Activated CD4-positive, alpha-beta T cell treated with anti-CD3 and anti-CD28 coated beads, Interleukin-2, amount 50 U/mL, for 1 hour (primary cell): ENCODE measurements around the gene RCBTB1.

Experiments used
- DNase-seq: peaks from one replicate; pipeline ENCODE4 v3.0.0-alpha.2; 2020

Gene RCBTB1

DNA sequence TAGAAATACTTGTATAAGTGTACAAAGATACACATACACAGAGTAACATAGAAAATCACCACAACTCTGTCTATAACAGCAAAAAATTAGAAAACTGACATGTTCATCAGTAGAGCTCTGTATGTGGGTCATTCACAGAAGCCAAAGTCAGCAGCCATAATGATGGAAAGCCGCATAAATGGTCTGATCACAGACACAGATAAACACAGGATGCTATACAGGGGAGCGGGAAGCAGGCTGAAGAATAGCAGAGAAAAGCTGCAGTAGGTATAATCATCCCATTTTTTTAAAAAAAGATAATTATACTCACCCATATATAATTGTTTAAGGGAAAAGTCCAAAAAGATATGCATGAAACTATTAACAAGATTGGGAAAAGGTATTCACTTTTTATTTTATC lies 31.5 kb downstream of the RCBTB1 start:
- DNase-seq, result no peak

DNA sequence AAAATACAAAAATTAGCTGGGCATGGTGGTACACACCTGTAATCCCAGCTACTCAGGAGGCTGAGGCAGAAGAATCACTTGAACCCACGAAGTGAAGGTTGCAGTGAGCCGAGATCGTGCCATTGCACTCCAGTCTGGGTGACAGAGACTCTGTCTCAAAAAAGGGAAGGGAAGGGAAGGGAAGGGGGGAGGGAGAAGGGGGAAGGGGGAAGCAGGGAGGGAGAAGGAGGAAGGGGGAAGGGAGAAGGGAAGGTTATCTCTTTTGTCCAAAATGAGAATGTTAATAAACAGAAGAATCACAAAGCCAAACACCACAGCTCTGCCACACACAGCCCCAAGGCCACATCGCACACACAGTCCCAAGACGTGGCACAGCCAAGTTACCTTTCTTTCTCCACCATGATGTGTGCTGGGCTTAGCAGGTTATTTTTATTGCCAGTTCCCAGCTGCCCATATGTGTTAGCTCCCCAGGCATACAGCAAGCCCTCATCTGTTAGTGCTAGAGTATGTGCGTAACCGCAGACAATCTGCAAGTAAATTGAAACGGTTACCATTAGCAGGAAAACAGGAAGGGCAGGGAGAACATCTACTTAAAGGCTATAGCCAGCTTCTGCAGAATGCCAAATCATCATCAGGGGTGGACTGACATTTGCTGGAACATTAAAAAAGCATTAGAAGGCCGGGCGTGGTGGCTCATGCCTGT lies 34.3 kb downstream of the RCBTB1 start:
- DNase-seq, result no peak

DNA sequence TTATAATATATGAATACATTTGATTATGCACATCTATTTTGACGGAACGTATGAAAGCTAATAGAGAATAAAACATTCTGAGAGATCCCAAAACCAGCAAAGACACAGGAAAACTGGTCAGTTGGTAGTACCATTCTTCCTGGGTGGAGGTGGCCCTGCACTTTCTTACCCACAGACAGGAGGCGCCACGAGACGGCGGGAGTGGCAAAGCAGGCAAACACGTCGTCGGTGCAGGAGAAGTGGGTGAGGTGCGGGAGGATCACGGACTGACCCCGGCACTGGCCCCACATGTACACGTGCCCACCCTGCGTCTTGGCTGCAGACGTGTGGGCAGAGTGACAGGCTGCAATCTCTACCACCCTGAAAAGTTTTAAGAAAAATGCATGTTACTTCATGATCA lies 36.1 kb downstream of the RCBTB1 start:
- DNase-seq, result no peak

DNA sequence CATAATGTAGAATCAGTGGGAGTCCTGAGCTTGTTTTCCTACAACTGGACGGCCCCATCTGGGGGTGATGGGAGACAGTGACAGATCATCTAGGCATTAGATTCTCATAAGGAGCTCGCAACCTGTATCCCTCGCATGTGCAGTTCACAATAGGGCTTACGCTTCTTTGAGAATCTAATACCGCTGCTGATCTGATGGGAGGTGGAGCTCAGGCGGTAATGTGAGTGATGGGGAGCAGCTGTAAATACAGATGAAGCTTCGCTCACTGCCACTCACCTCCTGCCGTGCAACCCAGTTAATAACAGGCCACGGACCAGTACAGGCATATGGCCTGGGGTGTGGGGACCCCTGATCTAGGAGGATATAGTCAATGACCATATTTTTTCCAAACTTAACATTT lies 38.8 kb downstream of the RCBTB1 start:
- DNase-seq, result no peak

DNA sequence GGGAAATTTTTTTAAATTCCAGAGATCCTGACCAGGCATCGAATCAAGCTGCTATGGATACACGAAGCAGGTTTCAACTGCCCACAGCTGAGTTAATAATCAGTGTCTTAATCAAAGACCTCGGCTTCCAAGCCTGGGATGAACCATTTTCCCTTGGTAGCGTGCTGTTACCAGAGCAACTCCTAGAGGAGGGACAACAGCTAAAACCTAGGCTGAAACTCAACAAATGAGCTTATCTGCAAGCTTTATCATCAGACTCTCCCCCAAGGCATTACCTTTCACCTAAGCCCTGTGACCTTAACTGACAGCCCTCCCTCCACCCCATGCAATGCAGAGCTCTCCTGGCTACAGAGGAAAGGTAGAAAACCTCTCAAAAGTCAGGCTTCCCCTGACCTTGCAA lies 39.7 kb downstream of the RCBTB1 start:
- no peak for DNase-seq

DNA sequence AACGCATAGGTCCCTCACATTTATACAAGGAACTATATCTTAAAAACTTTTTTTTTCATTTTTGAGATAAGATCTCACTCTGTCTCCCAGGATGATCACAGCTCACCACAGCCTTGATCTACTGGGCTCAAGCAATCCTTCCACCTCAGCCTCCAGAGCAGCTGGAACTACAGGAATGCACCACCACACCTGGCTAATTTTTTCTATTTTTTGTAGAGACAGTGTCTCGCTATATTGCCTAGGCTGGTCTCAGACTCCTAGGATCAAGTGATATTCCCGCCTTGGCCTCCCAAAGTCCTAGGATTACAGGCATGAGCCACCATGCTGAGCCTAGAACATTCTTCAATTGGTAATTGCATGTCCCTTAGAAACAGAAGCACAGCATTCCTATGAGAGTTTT lies 41.7 kb downstream of the RCBTB1 start:
- DNase-seq, result no peak

DNA sequence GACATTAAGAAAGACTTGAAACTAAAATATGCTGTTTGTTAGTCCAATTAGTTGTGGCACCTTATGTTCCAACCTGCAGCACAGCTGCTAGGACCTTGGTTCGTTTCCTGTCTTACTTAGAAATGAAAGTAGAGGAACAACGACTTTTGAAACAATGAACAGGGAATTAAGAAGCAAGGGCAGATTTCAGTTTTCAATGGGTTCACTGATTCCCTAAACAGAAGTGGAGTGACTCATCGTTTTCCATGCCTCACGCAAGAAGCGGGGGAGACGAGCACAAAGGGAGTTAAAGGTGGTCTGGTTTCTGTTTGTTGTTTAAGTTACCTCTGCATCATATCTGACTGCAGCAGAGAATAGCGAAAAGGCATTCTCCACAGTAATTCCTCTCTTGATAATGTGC lies 44.8 kb downstream of the RCBTB1 start:
- no peak for DNase-seq

DNA sequence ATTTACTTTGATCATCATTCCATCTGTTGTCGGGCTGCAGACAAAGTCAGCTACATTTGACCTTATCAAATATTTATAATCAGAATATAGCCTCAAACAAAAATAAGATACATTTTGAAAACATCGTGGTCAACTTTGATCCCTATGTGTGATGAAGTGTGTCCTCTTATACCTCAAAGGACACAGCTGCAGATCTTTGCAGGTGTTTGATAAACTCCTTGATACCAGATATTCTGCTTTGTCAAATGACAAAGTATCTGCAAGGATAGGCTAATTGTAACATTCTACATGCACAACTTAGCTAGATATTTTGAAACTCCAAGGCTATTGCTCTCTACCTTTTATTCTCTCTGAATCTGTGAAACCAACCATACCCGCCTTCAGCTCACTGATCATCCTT lies 45.6 kb downstream of the RCBTB1 start:
- DNase-seq, result no peak

DNA sequence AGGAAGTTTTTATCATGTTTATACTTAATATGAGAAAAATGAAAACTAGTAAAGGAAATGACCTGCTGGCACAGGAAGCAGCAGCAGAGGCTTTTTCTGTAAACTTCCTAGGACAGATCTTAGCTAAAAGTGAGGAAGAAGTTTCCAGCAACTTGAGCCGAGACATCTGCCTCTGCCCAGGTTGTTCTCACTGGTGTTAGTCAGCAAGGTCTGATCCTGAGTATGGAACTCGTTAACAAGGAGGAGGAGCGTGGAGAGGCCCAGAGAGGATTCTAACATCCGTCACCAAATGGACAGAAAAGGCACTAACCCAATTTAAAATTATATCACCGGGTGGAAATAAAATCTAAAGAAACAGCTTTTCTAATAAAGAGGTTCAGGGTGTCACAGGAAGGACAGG lies 46.0 kb downstream of the RCBTB1 start:
- no peak for DNase-seq

DNA sequence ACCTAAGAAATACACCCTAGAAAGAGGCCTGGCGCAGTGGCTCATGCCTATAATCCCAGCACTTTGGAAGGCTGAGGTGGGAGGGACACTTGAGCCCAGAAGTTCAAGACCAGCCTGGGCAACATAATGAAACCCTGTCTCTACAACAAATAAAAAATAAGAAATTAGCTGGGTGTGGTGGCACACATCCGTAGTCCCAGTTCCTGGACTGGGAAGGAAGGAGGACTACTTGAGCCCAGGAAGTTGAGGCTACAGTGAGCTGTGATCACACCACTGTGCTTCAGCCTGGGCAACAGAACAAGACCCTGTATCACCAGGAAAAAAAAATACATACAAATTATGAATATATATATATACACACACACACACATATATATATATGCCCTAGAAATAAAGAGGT lies 47.0 kb downstream of the RCBTB1 start:
- no peak for DNase-seq

DNA sequence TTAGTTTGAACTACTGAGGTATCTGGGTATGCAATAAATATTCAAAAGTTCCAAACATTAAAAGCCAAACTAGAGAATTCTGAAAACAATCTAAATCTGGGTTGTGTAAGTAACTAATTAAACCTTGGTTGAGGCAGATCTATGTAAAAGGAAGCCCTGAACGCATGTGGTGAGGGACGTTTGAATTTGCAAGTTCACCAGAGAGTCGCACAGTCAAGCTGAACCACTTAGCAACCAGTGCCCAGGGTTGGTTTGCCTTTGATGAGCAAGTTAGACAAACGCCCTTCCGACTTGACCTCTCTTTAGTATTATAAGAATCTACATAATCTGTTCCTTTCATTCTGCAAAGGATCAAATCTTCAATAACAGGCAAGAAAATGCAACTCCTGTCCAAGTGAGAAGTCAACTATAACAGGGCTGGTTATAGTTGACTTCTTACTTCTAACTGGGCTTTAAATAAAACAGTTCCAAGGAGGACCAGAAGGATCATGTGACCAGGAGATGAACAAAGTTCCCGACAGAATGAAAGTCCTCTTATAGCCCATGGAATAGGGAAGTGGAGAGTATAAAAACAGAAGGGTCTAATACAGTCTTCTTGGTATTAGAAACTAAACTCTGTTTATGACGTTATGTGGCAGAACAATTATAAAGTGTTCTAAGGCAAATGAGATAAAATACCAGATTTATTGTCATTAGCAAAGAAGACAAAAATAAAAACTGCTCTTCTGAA lies 49.0 kb downstream of the RCBTB1 start:
- DNase-seq, result no peak

DNA sequence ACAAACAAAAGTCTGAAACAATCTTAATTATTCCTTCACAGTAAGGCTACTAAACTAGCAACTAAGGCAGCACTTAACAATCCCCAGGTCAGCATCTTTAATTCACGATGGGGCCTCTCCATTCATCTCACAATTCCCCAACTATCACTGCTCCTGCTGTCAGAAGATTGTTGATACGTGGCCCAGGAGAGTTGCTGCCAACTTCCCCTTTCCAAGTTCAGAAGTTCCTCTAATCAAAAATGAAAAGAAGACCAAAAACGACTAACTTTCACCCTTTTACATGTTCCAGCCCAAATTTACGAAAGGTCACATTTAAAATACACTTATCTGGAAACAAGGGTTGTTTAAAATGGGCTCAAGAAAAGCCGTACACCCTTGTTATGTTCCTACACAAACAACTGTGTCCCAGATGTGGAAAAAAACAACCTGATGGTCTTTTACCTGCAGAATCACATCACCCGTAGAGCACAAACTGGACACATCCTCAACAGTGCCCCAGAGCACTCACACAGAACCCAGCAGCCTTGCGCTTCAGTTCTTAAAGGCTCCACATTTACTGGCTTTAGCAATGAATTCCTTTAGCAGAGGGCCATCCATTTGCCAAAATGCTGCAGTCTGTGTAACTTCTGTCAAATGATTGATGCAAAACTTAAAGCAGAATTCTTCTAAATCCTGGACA lies 51.6 kb downstream of the RCBTB1 start:
- no peak for DNase-seq

DNA sequence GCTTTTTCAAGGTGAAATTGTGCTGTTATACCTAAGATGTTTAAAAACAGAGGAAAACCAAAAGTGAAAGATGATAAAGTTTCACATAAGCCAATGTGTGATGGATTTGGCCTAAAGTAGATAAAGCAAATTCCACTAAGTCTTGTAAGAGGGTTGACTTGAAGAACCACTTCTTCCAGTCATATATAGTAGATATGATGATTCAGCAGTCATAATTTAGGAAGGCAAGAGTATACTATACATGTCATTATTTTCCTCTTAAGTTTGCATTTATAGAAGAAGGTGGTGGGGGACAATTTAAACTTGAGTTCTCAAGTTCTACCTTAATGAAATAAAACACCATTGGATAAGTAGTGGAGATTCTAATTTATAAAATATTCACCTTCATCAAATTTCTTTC lies 52.3 kb downstream of the RCBTB1 start:
- DNase-seq, result no peak

DNA sequence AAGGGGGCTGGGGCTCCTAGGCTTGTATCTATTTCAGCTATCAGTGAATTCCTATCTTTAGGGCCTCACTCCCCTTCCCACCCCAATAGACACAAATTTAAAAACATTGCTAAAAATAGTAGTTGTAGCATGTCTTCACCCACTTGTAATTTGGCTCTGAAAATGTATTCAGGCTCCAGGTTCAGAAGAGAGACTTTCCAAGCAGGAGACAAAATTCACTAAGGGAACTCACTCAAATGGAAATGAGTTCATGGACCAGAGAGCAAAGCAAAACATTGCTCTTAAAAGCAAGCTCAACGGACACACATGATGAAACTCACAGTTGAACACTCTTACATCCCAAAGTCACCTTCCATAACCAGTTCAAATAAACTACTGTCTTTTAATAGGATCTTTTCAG lies 52.8 kb downstream of the RCBTB1 start:
- no peak for DNase-seq

DNA sequence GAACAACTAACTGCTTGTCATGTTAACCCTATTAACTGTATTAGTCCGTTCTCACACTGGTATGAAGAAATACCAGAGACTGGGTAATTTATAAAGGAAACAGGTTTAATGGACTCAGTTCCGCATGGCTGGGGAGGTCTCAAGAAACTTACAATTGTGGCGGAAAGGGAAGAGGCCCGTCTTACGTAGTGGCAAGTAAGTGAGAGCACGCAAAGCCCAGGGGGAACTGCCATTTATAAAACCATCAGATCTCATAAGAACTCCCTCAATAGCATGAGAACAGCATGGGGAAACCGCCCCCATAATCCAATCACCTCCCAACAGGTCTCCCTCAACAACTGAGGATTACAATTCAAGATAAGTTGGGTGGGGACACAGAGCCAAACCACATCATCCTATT lies 54.9 kb downstream of the RCBTB1 start:
- no peak for DNase-seq

DNA sequence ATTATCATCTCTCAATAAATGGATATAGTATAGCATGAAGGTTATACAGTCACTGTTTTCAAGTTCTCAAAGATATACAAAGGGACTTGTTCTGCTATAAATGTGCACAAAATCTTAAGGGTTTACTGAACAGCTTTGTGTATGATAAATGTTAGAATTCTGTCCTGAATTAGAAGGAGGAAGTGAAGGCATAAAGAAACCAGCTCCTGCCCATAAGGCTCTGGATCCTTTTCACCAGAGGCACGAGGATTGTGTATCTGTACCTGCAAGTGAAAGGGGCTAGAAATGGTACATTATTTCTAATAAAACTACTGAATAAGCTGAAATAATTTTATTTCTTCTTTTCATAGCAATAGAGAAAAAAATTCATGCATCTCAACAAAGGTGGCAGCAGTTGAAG lies 57.2 kb downstream of the RCBTB1 start:
- DNase-seq, result no peak

DNA sequence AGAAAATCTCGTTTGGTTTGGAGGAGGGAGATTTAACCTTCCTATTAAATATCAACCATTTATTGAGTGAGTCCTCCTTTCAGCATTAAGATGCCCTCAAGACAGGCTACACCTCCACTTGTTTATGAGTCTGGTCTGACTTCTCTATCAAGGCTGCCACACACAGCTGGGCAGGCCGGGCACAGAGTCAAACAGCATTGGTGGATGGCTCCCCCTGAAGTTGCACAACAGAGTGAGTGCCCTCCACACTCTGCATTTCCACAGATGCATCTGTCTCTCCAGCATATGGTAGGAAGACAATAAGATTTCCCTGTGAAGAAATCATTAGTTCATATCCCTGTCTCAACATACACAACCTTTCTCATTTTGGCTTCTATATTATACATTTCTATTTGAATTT lies 58.2 kb downstream of the RCBTB1 start:
- no peak for DNase-seq

DNA sequence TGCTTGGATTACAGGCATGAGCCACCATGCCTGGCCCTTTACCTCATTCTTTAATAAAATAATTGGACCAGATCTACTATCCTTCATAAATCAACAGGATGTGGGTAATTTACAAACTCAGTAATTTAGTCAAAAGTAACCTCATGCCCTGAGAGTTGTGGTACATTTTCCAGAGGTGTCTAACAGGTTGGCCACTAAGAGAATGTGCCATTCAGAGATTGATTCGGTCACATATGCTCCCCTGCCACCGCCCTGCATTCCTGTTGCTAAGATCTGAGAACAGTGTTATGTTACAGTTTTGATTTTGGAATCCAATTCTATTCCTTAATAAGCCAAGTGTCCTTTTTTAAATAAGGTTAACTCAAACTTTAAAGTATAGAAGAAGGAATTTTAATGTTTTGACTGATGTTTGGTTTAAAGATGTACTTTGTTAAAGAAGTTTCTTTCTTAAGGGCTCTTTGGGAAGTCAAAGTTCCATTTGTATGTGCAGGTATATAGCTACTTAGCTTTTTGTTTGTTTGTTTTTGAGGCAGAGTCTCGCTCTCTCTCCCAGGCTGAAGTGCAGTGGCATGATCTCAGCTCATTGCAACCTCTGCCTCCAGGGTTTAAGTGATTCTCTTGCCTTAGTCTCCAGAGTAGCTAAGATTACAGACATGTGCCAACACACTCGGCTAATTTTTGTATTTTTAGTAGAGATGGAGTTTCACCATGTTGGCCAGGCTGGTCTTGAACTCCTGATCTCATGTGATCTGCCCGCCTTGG lies 60.4 kb downstream of the RCBTB1 start:
- DNase-seq, result no peak

DNA sequence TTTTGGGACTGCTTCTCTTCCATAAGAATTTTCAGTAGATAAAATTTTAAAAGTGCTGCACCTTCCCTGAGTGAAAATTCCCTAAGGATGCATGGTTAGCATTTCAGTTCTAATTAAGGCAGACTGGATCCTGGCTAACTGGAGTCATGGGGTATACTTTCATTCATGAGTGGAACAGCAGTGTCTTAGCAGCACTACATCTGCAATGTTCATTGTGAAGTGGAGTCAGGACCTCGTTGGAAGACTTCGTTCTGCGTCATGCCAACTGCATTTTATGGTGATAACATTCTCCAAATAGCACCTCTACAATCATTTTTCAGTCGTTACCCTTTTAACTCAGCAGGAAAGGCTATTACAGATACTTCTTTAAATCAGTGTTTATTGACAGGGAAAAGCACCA lies 64.1 kb downstream of the RCBTB1 start:
- DNase-seq, result no peak

DNA sequence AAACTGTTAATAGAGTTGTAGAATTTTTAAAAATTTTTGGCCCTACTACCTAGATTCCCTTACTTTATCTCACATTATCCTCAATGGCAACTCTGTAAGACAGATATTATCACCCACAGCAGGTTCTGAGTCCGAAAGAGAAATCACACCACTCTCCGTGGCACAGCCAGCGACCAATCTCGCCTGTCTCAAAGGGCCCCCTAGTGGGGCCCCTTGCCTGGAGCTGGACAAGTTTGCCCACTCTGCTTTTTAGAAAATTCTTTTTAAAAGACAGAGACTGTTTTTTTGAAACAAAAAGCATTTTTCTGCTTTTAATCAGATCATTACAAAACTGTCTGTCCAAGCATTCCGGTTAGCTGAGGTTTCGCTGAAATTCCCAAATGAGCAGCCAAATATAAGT lies 67.9 kb downstream of the RCBTB1 start:
- no peak for DNase-seq

DNA sequence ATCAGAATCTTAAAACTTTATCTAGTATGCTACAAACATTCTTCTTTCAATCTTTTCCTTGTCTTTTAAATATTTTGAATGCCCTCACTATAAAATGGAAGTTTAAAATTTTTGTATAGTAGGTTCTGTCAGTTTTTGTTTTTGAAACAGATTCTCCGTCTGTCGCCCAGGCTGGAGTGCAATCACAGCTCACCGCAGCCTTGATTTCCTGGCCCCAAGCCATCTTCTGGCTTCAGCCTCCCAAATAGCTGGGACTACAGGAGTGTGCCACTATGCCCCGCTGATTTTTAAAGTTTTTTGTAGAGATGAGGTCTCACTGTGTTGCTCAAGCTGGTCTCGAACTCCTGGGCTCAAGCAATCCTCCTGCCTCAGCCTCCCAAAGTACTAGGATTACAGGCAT lies 68.9 kb downstream of the RCBTB1 start:
- DNase-seq, result no peak

DNA sequence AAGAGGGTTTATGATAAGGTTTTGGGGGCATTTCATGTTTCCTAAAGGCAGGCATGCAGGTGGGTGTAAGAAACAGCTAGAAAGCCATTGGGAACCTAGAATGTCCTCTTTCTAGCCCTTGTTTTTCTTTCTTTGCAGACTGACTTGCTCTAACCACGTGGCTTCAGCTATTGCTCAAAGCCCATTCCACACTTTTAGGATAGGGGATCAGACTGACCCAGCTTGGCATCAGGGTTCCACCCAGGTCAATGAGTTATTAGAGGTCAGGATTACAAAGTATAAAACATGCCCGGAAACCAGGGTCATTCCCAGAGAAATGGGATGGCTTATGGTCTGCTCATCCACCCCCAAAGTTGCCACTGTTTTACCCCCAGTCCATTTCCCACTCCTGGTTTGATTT lies 72.8 kb downstream of the RCBTB1 start:
- no peak for DNase-seq

DNA sequence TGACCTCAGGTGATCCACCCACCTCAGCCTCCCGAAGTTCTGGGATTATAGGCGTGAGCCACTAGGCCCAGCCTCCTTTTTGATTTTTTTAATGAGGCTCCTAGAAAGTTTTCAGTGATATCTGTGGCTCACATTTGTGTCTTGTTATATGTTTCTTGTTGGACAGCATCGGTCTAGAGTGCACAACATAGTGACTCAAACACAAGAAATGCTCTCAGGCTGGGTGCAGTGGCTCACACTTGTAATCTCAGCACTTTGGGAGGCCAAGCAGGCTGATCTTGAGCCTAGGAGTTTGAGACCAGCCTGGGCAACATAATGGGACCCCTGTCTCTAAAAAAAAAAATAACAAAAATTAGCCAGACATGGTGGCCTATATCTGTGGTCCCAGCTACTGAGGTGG lies 81.4 kb downstream of the RCBTB1 start:
- no peak for DNase-seq

DNA sequence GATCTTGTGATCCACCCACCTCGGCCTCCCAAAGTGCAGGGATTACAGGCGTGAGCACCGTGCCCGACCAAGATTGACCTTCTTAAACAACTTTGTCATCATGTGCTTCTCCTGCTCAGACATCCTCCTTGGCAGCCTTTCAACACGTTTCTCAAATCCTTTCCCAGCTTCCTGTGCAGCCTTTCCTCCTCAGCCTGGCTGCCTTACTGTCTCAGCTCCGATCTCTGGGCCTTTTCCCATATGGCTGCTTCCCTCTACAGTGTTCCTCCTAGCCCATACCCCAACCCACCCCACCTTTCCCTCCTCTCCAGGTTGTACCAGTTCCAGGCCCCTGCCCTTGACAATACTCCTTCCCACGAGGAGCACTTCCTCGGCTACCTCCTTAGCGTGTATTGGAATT lies 82.4 kb downstream of the RCBTB1 start:
- no peak for DNase-seq
